IPS-15b (cell line): ENCODE measurements around the gene PPP5C.

Source experiments
- H3K27me3 ChIP-seq: one replicate; pipeline ENCODE4 v1.6.1; 2013; ENCODE audit warnings: low read length; ENCODE audit not compliant: control insufficient read depth, insufficient read depth
- H3K36me3 ChIP-seq: one replicate; pipeline ENCODE4 v1.6.1; 2013; ENCODE audit warnings: low read length; ENCODE audit not compliant: control insufficient read depth, insufficient read depth
- H3K4me1 ChIP-seq: one replicate; pipeline ENCODE4 v1.6.1; 2013; ENCODE audit warnings: mild to moderate bottlenecking, low read length; ENCODE audit not compliant: control insufficient read depth, insufficient read depth
- H3K4me3 ChIP-seq: one replicate; pipeline ENCODE4 v1.5.1; 2013; ENCODE audit warnings: low read depth, low read length
- H3K9ac ChIP-seq: one replicate; pipeline ENCODE4 v1.6.1; 2013; ENCODE audit warnings: low read depth, mild to moderate bottlenecking, low read length
- H3K9me3 ChIP-seq: one replicate; pipeline ENCODE4 v1.6.1; 2013; ENCODE audit warnings: mild to moderate bottlenecking, low read length; ENCODE audit not compliant: control insufficient read depth, insufficient read depth

Gene PPP5C

DNA sequence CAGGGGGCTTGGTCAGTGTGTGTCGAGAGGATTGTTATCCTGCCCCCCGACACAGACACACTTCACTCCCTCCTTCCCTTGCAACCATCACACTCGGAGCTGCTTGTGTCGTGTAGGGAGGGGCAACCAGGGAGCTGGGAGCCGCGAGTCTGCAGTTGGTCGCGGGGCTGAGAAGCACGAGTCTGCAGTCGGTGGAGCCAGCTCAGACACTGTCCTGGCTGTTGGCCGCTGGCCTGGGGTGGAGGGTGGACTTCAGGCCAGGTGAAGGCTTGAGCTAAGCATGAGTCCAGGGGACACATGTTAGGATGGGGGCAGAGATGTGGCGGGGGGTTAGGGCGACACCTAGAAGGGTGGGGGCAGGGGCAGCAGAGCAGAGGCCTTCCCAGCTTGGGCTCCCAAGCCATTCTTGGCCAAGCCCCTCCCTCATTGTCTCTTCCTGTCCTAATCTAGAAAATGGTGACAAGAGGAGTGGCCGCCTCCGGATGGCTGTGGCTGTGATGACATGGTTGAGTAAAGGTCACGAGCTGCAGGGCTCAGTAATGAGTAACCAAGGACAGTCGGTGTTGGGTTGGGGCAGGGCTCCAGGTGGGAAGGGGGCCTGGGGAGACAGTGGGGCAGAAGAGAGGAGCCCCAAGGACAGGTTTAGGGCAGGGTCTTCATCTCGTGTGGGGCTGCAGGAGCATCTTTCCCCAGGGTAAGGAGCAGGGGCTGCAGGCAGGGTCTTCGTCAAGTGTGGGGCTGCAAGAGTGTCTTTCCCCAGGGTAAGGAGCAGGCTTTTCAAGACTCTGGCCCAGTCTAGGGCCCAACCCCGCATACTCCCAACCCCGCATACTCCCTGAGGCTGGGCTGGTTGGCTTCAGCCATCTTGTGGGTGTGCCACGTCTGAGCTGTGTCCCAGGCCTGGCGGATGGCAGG, 8.6 kb downstream of the PPP5C start:
- Histone ChIP-seq H3K9me3 (no peaks in the 10 kb centered on the region), H3K27me3 (no peaks in the 10 kb centered on the region), H3K4me3 (no peak overlapping the region), H3K4me1 (no peaks in the 10 kb centered on the region), H3K9ac (no peak overlapping the region), H3K36me3 (peaks cover 41% of the 10 kb centered on the region)

DNA sequence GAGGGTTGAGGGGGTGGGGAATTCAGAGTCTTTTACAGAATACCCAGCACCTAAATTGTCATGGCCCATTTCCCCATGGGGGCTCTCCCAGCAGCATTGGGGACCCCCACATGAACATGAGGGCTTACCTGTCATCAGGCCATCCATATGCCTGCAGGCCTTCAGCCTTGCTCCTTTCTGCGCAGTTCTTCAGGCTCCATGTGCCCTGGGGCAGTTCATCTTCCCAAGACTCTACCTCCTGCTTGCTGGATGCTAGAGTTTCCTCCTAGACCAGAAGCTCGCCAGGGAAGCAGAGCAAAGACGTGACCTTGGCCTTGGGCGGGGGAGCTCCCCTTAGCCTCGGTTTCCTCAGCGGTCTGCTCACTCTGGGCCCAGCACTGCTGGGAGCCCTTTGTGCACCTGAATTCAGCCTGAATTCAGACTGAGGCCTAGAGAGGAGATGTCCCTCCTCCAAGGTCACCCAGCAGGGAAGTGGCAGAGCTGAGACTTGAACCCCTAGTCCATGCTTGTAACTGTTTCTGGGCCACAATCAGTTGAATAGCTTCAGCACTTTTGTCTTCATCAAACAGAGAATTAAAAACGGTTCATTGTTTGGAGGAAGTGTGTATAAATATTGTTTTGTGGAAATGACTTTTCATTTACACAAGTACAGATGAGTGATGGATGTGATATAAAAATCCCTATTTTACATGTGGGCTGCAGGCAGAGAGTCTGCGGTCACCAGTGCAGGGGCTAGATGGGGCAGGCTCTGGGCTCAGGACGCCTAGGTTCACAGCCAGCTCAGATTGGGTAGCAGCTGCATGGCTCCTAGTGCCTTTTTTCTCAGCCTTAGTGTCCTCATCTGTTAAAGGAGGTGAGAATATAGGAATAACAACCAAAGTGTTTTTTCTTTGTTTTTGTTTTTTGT, 9.5 kb downstream of the PPP5C start:
- Histone ChIP-seq H3K9me3 (no peaks in the 10 kb centered on the region), H3K36me3 (peaks cover 41% of the 10 kb centered on the region), H3K4me1 (no peaks in the 10 kb centered on the region), H3K27me3 (no peaks in the 10 kb centered on the region), H3K9ac (no peak overlapping the region), H3K4me3 (no peak overlapping the region)

- Histone ChIP-seq H3K36me3 (peaks cover 37% of the 10 kb centered on the region), H3K27me3 (no peaks in the 10 kb centered on the region), H3K4me1 (no peaks in the 10 kb centered on the region)
Observed at GRCh38 chr19:46357846-46358583, 11.1 kb downstream of the PPP5C start.

DNA sequence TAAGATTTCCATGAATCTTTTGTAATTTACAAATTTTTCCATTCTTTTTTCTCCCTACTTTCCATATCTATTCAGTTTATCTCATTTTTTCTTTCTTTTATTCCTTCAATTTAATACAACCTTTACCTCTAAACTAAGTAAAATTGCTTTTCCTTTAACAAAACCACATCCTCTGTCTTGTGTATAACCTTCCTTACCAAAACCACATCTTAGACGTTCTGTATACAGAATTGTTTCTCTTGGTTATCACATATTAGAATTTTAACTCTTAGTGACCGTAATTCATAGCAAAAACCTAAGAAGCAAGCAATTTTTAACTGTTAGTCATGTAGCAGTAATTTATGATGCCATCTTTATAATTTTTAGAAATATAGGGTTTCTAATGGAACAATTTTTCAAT, 15.0 kb downstream of the PPP5C start:
- Histone ChIP-seq H3K27me3 (no peaks in the 10 kb centered on the region), H3K4me1 (no peaks in the 10 kb centered on the region), H3K9me3 (no peaks in the 10 kb centered on the region), H3K4me3 (no peak overlapping the region), H3K9ac (no peak overlapping the region), H3K36me3 (peaks cover 10% of the 10 kb centered on the region)

More at GRCh38 chr19:46357846-46358583, 11.1 kb downstream of the PPP5C start:
- no peaks in the 10 kb centered on the region for H3K9me3 ChIP-seq
- no peak overlapping the region for H3K4me3 ChIP-seq
- no peak overlapping the region for H3K9ac ChIP-seq

DNA sequence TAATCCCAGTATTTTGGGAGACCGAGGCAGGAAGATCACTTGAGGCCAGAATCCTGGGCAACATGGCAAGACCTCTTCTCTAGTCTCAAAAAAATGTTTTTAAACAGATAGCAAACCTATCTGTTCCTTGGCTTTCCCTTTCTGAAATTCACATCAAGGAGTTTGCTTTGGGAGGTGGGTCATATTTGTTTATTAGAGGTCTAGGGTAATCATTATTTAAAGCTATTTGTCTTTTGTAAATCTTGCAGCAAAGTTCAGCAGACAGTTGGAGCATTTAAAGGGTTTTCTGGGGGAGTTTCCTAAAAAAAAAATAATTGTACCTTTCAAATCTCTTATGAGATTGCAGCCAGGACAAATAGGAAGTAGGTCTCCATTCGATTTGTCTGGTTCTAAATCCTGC, 17.5 kb downstream of the PPP5C start:
- H3K9me3 ChIP-seq: no peaks in the 10 kb centered on the region

DNA sequence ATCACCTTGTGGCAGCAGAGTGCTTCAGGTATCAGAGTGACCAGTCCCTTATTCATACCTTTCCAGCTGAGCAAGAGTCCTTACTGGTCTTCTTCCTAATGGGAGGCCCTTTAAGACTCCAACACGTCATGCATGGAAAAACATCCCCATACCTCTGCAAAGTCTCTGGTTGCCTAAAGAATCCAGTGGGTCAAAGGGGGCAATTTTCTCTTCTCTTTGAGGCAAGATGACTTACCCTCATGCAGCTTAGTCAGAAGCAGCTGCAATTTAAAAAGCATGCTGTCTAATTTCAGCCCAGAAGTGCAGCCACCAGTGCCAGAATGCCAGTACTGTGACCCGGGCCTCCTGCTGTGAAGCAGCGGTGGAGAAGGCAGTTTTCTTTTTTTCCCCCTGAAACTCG, 18.7 kb downstream of the PPP5C start:
- H3K36me3 ChIP-seq: peaks cover 3% of the 10 kb centered on the region
- H3K27me3 ChIP-seq: no peaks in the 10 kb centered on the region
- no peaks in the 10 kb centered on the region for H3K9me3 ChIP-seq
- H3K4me3 ChIP-seq: no peak overlapping the region
- H3K4me1 ChIP-seq: no peaks in the 10 kb centered on the region
- H3K9ac ChIP-seq: no peak overlapping the region

More for the DNA sequence above, 17.5 kb downstream of the PPP5C start:
- Histone ChIP-seq H3K9ac (no peak overlapping the region), H3K27me3 (no peaks in the 10 kb centered on the region), H3K36me3 (peaks cover 3% of the 10 kb centered on the region), H3K4me1 (no peaks in the 10 kb centered on the region), H3K4me3 (no peak overlapping the region)

DNA sequence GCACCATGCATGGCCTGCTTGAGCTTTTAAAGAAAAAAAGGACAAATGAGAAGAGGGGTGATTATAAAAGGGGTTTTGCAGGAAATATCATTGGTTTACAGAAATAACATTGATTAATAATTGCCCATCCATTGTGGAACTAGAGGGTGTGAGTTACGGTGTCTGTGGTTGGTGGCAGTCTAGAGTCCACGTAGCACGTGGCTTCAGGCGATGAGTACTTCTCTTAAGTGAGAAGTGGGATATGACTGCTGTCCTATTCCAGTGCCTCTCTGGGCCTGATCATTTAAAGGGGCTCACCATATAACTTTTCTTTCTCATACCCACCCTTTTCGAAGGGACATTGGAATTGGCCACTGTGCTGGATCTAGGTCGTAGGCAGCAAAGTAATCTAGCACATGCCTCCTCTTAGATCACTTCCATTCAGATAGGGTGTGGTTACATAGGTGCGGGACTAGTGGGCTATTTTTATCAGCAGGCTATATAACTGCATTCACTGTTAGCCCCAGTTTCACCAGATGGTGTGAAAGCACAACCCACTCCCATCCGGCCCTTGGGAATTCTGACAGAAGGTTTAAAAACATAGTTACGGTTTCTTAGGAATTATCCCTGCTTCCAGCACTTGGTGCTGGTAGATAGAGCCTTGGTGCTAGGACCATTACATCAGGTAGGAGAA, 19.9 kb downstream of the PPP5C start:
- no peaks in the 10 kb centered on the region for H3K9me3 ChIP-seq
- H3K4me3 ChIP-seq: no peak overlapping the region
- H3K27me3 ChIP-seq: no peaks in the 10 kb centered on the region
- H3K36me3 ChIP-seq: peaks cover 6% of the 10 kb centered on the region
- H3K9ac ChIP-seq: no peak overlapping the region
- peaks cover 3% of the 10 kb centered on the region for H3K4me1 ChIP-seq

- no peaks in the 10 kb centered on the region for H3K27me3 ChIP-seq
Observed at GRCh38 chr19:46367426-46367825, 20.5 kb downstream of the PPP5C start.

DNA sequence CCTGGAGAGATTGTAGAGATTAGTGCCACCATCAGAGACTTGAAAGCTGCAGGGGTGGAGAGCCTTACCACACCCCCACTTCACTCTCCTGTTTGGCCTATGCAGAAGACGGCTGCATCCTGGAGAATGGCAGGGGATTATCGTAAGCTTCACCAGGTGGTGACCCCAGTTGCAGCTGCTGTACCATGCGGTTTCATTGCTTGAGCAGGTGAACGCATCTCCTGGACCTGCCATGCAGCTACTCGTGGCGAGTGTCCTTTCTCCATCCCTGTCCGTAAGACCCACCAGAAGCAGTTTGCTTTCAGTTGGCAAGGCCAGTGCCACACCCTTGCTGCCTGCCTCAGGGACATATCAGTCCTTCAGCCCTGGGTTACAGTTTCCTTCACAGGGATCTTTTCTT, 21.2 kb downstream of the PPP5C start:
- Histone ChIP-seq H3K36me3 (peaks cover 6% of the 10 kb centered on the region), H3K4me1 (peaks cover 10% of the 10 kb centered on the region), H3K9me3 (no peaks in the 10 kb centered on the region), H3K27me3 (no peaks in the 10 kb centered on the region), H3K9ac (no peak overlapping the region), H3K4me3 (no peak overlapping the region)

More at GRCh38 chr19:46367426-46367825, 20.5 kb downstream of the PPP5C start:
- H3K4me1 ChIP-seq: peaks cover 5% of the 10 kb centered on the region
- H3K9me3 ChIP-seq: no peaks in the 10 kb centered on the region
- peaks cover 6% of the 10 kb centered on the region for H3K36me3 ChIP-seq
- H3K9ac ChIP-seq: no peak overlapping the region
- H3K4me3 ChIP-seq: no peak overlapping the region

GRCh38 chr19:46369817-46370216, 22.9 kb downstream of the PPP5C start:
- Histone ChIP-seq H3K9me3 (no peaks in the 10 kb centered on the region), H3K4me1 (peaks cover 20% of the 10 kb centered on the region), H3K27me3 (no peaks in the 10 kb centered on the region), H3K4me3 (no peak overlapping the region), H3K9ac (no peak overlapping the region), H3K36me3 (peaks cover 5% of the 10 kb centered on the region)
